ENCODE results near the gene PFDN1. TPM values are rescaled to one million over a fixed set of nuclear protein-coding genes. Genes with fewer than 3 reads are reported as not detected.
A peak's percentile ranks its signal among the peaks of the same experiment; 100 is the strongest.

PFDN1 gene, protein sequence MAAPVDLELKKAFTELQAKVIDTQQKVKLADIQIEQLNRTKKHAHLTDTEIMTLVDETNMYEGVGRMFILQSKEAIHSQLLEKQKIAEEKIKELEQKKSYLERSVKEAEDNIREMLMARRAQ
- 10 to 100 TPM; 49.1 to 50.6 TPM for total RNA-seq

DNA sequence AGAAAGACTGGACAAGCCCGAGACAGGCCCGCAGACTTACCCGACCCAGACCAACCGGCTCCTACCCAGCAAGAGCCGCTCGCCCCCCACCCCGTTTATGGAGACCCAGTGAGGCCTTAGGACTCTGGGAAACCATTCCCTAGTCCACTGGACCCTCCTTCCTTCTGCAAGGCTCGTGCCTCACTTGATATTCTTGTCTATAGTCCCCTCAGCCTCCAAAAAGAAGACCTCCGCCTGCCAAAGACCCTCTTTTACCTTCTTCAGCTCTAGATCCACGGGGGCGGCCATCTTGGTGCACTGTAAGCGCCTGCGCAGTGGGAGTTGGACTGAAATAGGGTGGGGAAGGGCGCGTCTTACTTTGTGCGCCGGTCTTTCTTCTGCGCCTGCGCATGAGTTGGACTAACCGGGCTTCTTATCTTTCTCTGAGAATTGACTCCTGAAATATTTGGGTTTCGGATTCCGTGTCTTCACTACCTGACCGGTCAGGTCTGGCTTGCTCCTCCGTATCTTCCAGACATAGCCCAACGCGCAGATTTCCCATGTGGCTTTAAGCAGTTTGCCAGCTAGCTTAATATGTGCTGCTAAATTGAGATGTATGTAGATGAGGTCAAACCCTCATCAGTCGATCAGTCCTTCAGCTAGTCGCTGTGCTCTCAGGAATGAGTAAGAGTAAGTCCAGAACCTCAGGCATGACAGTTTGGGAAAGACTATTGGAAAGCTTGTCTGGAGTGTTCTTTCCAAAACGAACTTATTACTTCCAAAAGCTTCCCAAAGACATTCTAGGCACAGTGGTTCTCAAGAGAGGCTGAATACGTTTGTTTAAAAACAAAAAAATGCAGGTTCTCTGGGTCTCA, at the start of gene PFDN1:
Gene PFDN1, minus strand, starts transcription at position 316 of the 854 bp plus-strand sequence. Its CDS starts 28 bp downstream, at position 288.
- Mint-ChIP-seq H3K4me1 (ENCODE audit: low read depth) (peaks cover 16% of the 10 kb centered on the region), H3K4me3 (peak within 1 kb of the TSS; percentile 96), H3K36me3 (ENCODE audit: low read depth) (peaks cover 12% of the 10 kb centered on the region), H3K27ac (peak within 1 kb of the TSS; percentile 95), H3K9me3 (no peaks in the 10 kb centered on the region), H3K27me3 (no peaks in the 10 kb centered on the region)
- intact Hi-C loops (cut with micrococcal nuclease), result loop anchor here (5.0 kb wide), 1 partner anchor 49 kb away; no protein-coding TSS in a partner anchor
- TF ChIP-seq, protein P1, sequence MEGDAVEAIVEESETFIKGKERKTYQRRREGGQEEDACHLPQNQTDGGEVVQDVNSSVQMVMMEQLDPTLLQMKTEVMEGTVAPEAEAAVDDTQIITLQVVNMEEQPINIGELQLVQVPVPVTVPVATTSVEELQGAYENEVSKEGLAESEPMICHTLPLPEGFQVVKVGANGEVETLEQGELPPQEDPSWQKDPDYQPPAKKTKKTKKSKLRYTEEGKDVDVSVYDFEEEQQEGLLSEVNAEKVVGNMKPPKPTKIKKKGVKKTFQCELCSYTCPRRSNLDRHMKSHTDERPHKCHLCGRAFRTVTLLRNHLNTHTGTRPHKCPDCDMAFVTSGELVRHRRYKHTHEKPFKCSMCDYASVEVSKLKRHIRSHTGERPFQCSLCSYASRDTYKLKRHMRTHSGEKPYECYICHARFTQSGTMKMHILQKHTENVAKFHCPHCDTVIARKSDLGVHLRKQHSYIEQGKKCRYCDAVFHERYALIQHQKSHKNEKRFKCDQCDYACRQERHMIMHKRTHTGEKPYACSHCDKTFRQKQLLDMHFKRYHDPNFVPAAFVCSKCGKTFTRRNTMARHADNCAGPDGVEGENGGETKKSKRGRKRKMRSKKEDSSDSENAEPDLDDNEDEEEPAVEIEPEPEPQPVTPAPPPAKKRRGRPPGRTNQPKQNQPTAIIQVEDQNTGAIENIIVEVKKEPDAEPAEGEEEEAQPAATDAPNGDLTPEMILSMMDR (IDR thresholded peaks at IDR 0.05), result no peak
- peak; percentile 100 for ATAC-seq
- ChIA-PET POLR2A (interaction anchor here (1.3 to 2.1 kb wide), 2 partner anchors 16 to 40 kb away, joined by 5 to 11 read pairs; no protein-coding TSS in a partner anchor), CTCF (interaction anchor here (1.0 to 2.2 kb wide), 7 partner anchors 10 to 61 kb away, joined by 3 to 16 read pairs (median 4); partner anchors contain the start of gene HBEGF)
- DNase-seq, result peak; percentile 97

DNA sequence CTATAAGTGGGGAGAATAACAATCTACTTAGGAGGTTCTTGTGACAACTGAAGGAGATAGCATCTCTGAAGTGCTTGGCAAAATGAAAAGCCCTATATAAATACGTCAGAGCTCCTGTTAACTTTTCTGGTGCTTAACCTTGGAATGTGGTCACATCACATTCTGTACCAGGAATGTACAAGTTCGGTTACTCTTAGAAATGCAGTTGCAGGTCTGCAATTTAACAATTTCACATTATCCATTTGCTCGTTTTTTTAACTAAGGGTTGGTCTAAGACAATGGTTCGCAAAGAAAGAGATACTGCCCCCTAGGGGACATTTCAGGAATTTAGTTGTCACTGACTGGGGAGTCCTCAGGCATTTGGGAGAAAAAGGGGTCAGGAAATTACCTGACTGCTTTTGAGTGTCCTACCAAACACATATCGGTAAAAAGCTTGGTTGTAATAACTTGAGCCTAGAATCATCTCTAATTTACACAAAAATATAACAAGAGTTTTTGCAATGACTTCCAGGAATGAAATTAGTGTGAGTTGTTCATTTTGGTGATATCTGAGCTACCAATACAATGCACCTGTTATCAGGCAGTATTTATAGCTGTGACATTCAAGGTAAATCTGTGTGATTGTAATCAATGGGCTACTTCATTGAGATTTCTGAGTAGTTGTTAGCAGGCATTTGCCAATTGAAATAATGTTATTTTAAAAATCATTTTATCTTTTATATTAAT, 48.9 kb upstream of the PFDN1 start:
- H3K27ac Mint-ChIP-seq, result no peak overlapping the region
- intact Hi-C loops (cut with micrococcal nuclease), result loop anchor here (1.0 to 5.0 kb wide), 2 partner anchors 49 to 110 kb away; partner anchors contain the start of gene PFDN1
- H3K4me3 Mint-ChIP-seq, result no peak overlapping the region
- H3K9me3 Mint-ChIP-seq, result no peaks in the 10 kb centered on the region
- H3K36me3 Mint-ChIP-seq (ENCODE audit: low read depth), result no peaks in the 10 kb centered on the region
- ATAC-seq (peak; percentile 87), DNase-seq (peak; percentile 67)
- H3K4me1 Mint-ChIP-seq (ENCODE audit: low read depth), result peaks cover 6% of the 10 kb centered on the region
- CTCF ChIA-PET, result interaction anchor here (0.6 to 22.2 kb wide), 69 partner anchors 8 to 1274 kb away, joined by 3 to 874 read pairs (median 4); partner anchors contain the start of genes ANKHD1, CYSTM1, PFDN1 and SLC4A9
- peaks cover 7% of the 10 kb centered on the region for H3K27me3 Mint-ChIP-seq
- POLR2A ChIA-PET, result interaction anchor here (0.7 to 1.7 kb wide), 3 partner anchors 10 to 112 kb away, joined by 3 to 5 read pairs (median 3); no protein-coding TSS in a partner anchor
- TF ChIP-seq, protein P1 (IDR thresholded peaks at IDR 0.05), result peak; percentile 89

DNA sequence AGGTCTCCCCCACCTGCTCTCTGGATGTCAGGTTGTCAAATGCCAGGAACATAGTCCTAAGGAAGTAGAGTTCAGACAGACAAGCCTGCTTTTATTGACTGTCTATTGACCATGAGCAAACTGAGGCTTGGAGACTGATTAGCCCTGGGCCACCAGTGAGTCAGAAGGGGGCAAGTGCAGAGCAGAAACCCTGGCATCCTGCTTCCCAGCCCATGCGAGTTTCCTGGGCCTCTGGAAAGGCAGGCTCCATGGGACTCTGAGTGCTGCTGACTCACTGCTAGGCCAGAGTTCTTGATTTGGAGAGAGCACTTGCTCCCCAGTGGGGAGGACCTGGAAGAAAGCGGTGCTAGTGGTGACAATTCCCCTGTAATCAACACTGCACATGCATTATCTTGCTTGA, 46.3 kb upstream of the PFDN1 start:
- CTCF ChIA-PET, result interaction anchor here (0.6 to 22.2 kb wide), 5 partner anchors 11 to 99 kb away, joined by 3 to 874 read pairs (median 7); partner anchors contain the start of gene SLC4A9
- no peak overlapping the region for H3K4me3 Mint-ChIP-seq
- H3K27me3 Mint-ChIP-seq, result peaks cover 10% of the 10 kb centered on the region
- DNase-seq (no peak), ATAC-seq (no peak)
- POLR2A ChIA-PET, result no interaction called here
- TF ChIP-seq, protein P1 (IDR thresholded peaks at IDR 0.05), result no peak
- H3K27ac Mint-ChIP-seq, result no peak overlapping the region
- no peaks in the 10 kb centered on the region for H3K9me3 Mint-ChIP-seq
- intact Hi-C loops (cut with micrococcal nuclease), result no loop called here
- peaks cover 15% of the 10 kb centered on the region for H3K4me1 Mint-ChIP-seq (ENCODE audit: low read depth)
- H3K36me3 Mint-ChIP-seq (ENCODE audit: low read depth), result peaks cover under 1% of the 10 kb centered on the region

DNA sequence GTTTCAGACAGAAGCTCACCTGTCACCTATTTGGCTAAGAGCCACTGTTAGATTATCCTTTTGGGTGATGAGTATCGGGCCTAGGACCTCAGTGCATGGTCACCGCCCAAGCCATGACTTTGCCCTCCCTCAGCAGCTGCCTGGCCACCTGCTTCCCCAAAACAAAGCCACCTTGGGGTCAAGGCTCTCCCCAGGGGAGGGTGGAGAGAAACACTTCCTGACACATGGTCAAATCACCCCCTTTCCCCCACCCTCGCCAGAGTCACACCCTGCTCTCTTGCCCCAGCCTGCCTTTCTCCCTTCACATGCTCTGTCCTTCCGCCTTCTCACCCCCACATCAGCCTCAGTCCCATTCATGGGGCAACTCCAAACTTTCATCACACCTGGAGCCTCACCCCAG, 45.2 kb upstream of the PFDN1 start:
- TF ChIP-seq, protein P1 (IDR thresholded peaks at IDR 0.05), result no peak
- H3K36me3 Mint-ChIP-seq (ENCODE audit: low read depth), result peaks cover 2% of the 10 kb centered on the region
- intact Hi-C loops (cut with micrococcal nuclease), result no loop called here
- ChIA-PET POLR2A (interaction anchor here (0.6 to 1.2 kb wide), 3 partner anchors 19 to 86 kb away, joined by 3 read pairs; no protein-coding TSS in a partner anchor), CTCF (interaction anchor here (3.5 to 22.2 kb wide), 3 partner anchors 11 to 98 kb away, joined by 19 to 874 read pairs (median 58); partner anchors contain the start of gene SLC4A9)
- ATAC-seq (no peak), DNase-seq (no peak)
- H3K9me3 Mint-ChIP-seq, result no peaks in the 10 kb centered on the region
- peaks cover 10% of the 10 kb centered on the region for H3K27me3 Mint-ChIP-seq
- H3K4me1 Mint-ChIP-seq (ENCODE audit: low read depth), result peaks cover 22% of the 10 kb centered on the region
- no peak overlapping the region for H3K4me3 Mint-ChIP-seq
- no peak overlapping the region for H3K27ac Mint-ChIP-seq

All from activated CD8-positive, alpha-beta T cell treated with anti-CD3 and anti-CD28 coated beads for 36 hours (primary cell).